GM18507 (cell line): ENCODE data around the gene SCYGR3.
"Not testable (repeated sequence)": the region's sequence is repeated elsewhere in the genome, so short reads cannot be mapped to it uniquely, and the experiment has no call there.

Experiments
- DNase-seq: peaks from one replicate; pipeline ENCODE4 v3.0.0; 2011; ENCODE audit warnings: low read depth; ENCODE audit not compliant: insufficient read length; ENCODE audit errors: extremely low spot score
- FAIRE-seq: peaks from 2 replicates; lab custom pipeline; 2011; peaks lifted over from hg19 to GRCh38; lab: Jason Lieb, UNC

Gene SCYGR3

GRCh38 chr2:227615906-227616305 lies 1.3 kb upstream of the SCYGR3 start:
- DNase-seq (no peak), FAIRE-seq (no peak)

- DNase-seq (no peak), FAIRE-seq (no peak)
These were observed 541 bp upstream of the SCYGR3 start for GRCh38 chr2:227615181-227615580.

- no peak for FAIRE-seq
- DNase-seq = no peak
These were observed 394 bp downstream of the SCYGR3 start for GRCh38 chr2:227614246-227614645.

- no peak for FAIRE-seq
- DNase-seq = no peak
These were observed 1.4 kb downstream of the SCYGR3 start for GRCh38 chr2:227613272-227613660.

- DNase-seq (no peak), FAIRE-seq (no peak)
These were observed 1.9 kb downstream of the SCYGR3 start for GRCh38 chr2:227612546-227613271.

GRCh38 chr2:227610123-227610522 lies 4.5 kb downstream of the SCYGR3 start:
- DNase-seq (no peak), FAIRE-seq (no peak)

GRCh38 chr2:227608561-227609338 lies 5.9 kb downstream of the SCYGR3 start:
- DNase-seq = no peak

GRCh38 chr2:227607941-227608340 lies 6.7 kb downstream of the SCYGR3 start:
- DNase-seq = no peak
- no peak for FAIRE-seq

More at GRCh38 chr2:227608561-227609338, 5.9 kb downstream of the SCYGR3 start:
- FAIRE-seq = peak; percentile 39

GRCh38 chr2:227606476-227606875 lies 8.2 kb downstream of the SCYGR3 start:
- no peak for FAIRE-seq
- DNase-seq = no peak

- DNase-seq (no peak), FAIRE-seq (no peak)
These were observed 12.3 kb downstream of the SCYGR3 start for GRCh38 chr2:227602358-227602757.

GRCh38 chr2:227598835-227599503 lies 15.7 kb downstream of the SCYGR3 start, which contains the start of gene SCYGR2:
Gene SCYGR2, plus strand, starts transcription at chr2:227598893. Its CDS starts 0 bp downstream, at chr2:227598893.
- FAIRE-seq = not testable (repeated sequence)

GRCh38 chr2:227597998-227598397 lies 16.6 kb downstream of the SCYGR3 start:
- DNase-seq (no peak), FAIRE-seq (no peak)

More at GRCh38 chr2:227598835-227599503, 15.7 kb downstream of the SCYGR3 start, which contains the start of gene SCYGR2:
- DNase-seq = not testable (repeated sequence)

- FAIRE-seq (no peak), DNase-seq (no peak)
These were observed 17.6 kb downstream of the SCYGR3 start for GRCh38 chr2:227597036-227597435.

GRCh38 chr2:227595797-227596196 lies 18.8 kb downstream of the SCYGR3 start:
- FAIRE-seq (no peak), DNase-seq (no peak)

GRCh38 chr2:227592694-227593387 lies 21.8 kb downstream of the SCYGR3 start:
- DNase-seq (no peak), FAIRE-seq (peak; percentile 41)

GRCh38 chr2:227582369-227582768 lies 32.3 kb downstream of the SCYGR3 start:
- no peak for FAIRE-seq
- no peak for DNase-seq

GRCh38 chr2:227579791-227580190 lies 34.8 kb downstream of the SCYGR3 start:
- no peak for DNase-seq

GRCh38 chr2:227578642-227579041 lies 36.0 kb downstream of the SCYGR3 start:
- DNase-seq = no peak
- FAIRE-seq = no peak

More at GRCh38 chr2:227579791-227580190, 34.8 kb downstream of the SCYGR3 start:
- FAIRE-seq = no peak

GRCh38 chr2:227577555-227577954 lies 37.1 kb downstream of the SCYGR3 start:
- FAIRE-seq = no peak
- no peak for DNase-seq
